OCI-LY1 (cell line): ENCODE data around the gene C11orf58.

Source experiments
- H2AFZ ChIP-seq: fragments of 200-600 bp; sonication (generic), shearing (Covaris generic); 2 replicates; pipeline ENCODE4 v1.6.0; 2014; ENCODE audit warnings: antibody characterized with exemption, mild to moderate bottlenecking, low read length
- H3F3A ChIP-seq: fragments of 200-600 bp; sonication (generic), shearing (Covaris generic); 2 replicates; pipeline ENCODE4 v1.6.0; 2014; ENCODE audit warnings: mild to moderate bottlenecking, antibody characterized with exemption, low read length, moderate library complexity; ENCODE audit not compliant: insufficient read depth
- H3K27ac ChIP-seq: fragments of 200-600 bp; sonication (generic); 2 replicates; pipeline ENCODE4 v1.5.1; 2014; ENCODE audit warnings: low read length, mixed run types, mild to moderate bottlenecking, low read depth; ENCODE audit not compliant: poor library complexity, severe bottlenecking
- H3K27me3 ChIP-seq: fragments of 200-600 bp; sonication (generic); 2 replicates; pipeline ENCODE4 v1.6.0; 2014; ENCODE audit warnings: antibody characterized with exemption, mild to moderate bottlenecking, low read length, moderate library complexity; ENCODE audit not compliant: insufficient read depth
- H3K36me3 ChIP-seq: fragments of 200-600 bp; sonication (generic); 2 replicates; pipeline ENCODE4 v1.6.1; 2014; ENCODE audit warnings: mild to moderate bottlenecking, antibody characterized with exemption, low read length, moderate library complexity, mixed read lengths; ENCODE audit not compliant: insufficient read depth
- H3K4me1 ChIP-seq: fragments of 200-600 bp; sonication (generic); 2 replicates; pipeline ENCODE4 v1.5.1; 2014; ENCODE audit warnings: mild to moderate bottlenecking, low read length, moderate library complexity; ENCODE audit not compliant: insufficient read depth, severe bottlenecking
- H3K4me2 ChIP-seq: fragments of 200-600 bp; sonication (generic), shearing (Covaris generic); 2 replicates; pipeline ENCODE4 v1.6.1; 2014; ENCODE audit warnings: low read length
- H3K4me3 ChIP-seq: fragments of 200-600 bp; sonication (generic); 2 replicates; pipeline ENCODE4 v1.5.1; 2014; ENCODE audit warnings: low read length, low read depth, mild to moderate bottlenecking, mixed read lengths; ENCODE audit not compliant: poor library complexity, severe bottlenecking
- H3K79me2 ChIP-seq: fragments of 200-600 bp; shearing (Covaris generic); 2 replicates; pipeline ENCODE4 v1.6.1; 2016; ENCODE audit warnings: mixed run types, low read length, mixed read lengths; ENCODE audit not compliant: insufficient read depth
- H3K9ac ChIP-seq: fragments of 200-600 bp; sonication (generic), shearing (Covaris generic); 2 replicates; pipeline ENCODE4 v1.6.1; 2014; ENCODE audit warnings: mild to moderate bottlenecking, low read length, mixed read lengths
- H3K9me2 ChIP-seq: fragments of 200-600 bp; sonication (generic), shearing (Covaris generic); 2 replicates; pipeline ENCODE4 v1.6.1; 2014; ENCODE audit warnings: low read depth, mild to moderate bottlenecking, low read length, mixed read lengths
- H3K9me3 ChIP-seq: fragments of 200-600 bp; shearing (Covaris generic); 2 replicates; pipeline ENCODE4 v1.6.1; 2014; ENCODE audit warnings: low read length, mixed read lengths
- H4K20me1 ChIP-seq: fragments of 200-600 bp; sonication (generic), shearing (Covaris generic); 2 replicates; pipeline ENCODE4 v1.6.0; 2016; ENCODE audit warnings: mild to moderate bottlenecking, low read length; ENCODE audit not compliant: insufficient read depth
- CTCF ChIP-seq: fragments of 200-600 bp; sonication (generic), shearing (Covaris generic); IDR thresholded peaks from 2 replicates; pipeline ENCODE4 v1.5.1; 2017; ENCODE audit warnings: mild to moderate bottlenecking, antibody characterized with exemption, low read length, moderate library complexity, mixed read lengths
- EZH2 ChIP-seq: fragments of 200-600 bp; sonication (generic), shearing (Covaris generic); IDR thresholded peaks from 2 replicates; pipeline ENCODE4 v1.8.0; 2017; ENCODE audit warnings: borderline replicate concordance, mixed run types, mild to moderate bottlenecking, antibody characterized with exemption, low read length, moderate library complexity, mixed read lengths

Gene C11orf58

DNA sequence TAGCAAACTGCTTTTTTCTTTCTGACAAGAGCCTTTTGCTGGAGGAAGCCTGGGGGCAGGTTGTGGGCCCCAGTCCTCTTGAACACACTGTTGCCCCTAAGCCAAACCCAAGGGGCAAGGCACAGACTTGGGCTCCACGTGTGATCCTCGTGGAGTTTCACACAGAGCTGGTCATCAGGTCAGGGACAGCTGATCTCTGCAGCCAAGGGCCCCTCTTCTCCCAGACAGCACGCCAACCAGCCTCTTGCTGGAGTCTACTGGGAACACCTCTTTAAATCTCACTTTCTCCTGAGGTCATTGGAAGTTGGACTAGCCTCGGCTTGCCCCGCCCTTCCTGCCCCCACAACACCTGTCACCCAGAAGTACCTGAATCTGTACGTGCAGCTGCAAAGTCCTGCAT lies 39.8 kb downstream of the C11orf58 start:
- H3K27me3 ChIP-seq = no peaks in the 10 kb centered on the region
- no peak overlapping the region for H3K9ac ChIP-seq
- H3K79me2 ChIP-seq = no peaks in the 10 kb centered on the region
- TF ChIP-seq EZH2 (no peak), CTCF (no peak)
- no peaks in the 10 kb centered on the region for H4K20me1 ChIP-seq
- H3K4me1 ChIP-seq = no peaks in the 10 kb centered on the region
- H3K4me2 ChIP-seq = no peak overlapping the region
- H3K27ac ChIP-seq = no peak overlapping the region
- H3K9me3 ChIP-seq = no peaks in the 10 kb centered on the region
- H3F3A ChIP-seq = no peaks in the 10 kb centered on the region
- H2AFZ ChIP-seq = no peak overlapping the region
- H3K4me3 ChIP-seq = no peak overlapping the region
- no peaks in the 10 kb centered on the region for H3K9me2 ChIP-seq
- no peaks in the 10 kb centered on the region for H3K36me3 ChIP-seq

GRCh38 chr11:16778876-16779275 lies 40.4 kb downstream of the C11orf58 start:
- no peak overlapping the region for H2AFZ ChIP-seq
- no peak overlapping the region for H3K4me2 ChIP-seq
- H3K79me2 ChIP-seq = no peaks in the 10 kb centered on the region
- H3K36me3 ChIP-seq = no peaks in the 10 kb centered on the region
- H3K4me3 ChIP-seq = no peak overlapping the region
- no peak overlapping the region for H3K27ac ChIP-seq
- no peaks in the 10 kb centered on the region for H3K27me3 ChIP-seq
- H3K4me1 ChIP-seq = no peaks in the 10 kb centered on the region
- no peaks in the 10 kb centered on the region for H3K9me3 ChIP-seq
- H4K20me1 ChIP-seq = no peaks in the 10 kb centered on the region
- no peak overlapping the region for H3K9ac ChIP-seq
- TF ChIP-seq CTCF (no peak), EZH2 (no peak)
- no peaks in the 10 kb centered on the region for H3K9me2 ChIP-seq
- H3F3A ChIP-seq = no peaks in the 10 kb centered on the region

- Histone ChIP-seq H3K9me3 (no peaks in the 10 kb centered on the region), H3F3A (no peaks in the 10 kb centered on the region), H3K4me3 (no peak overlapping the region), H3K79me2 (no peaks in the 10 kb centered on the region), H3K27me3 (no peaks in the 10 kb centered on the region), H3K27ac (no peak overlapping the region), H3K4me2 (no peak overlapping the region), H3K36me3 (no peaks in the 10 kb centered on the region), H4K20me1 (no peaks in the 10 kb centered on the region), H3K4me1 (no peaks in the 10 kb centered on the region), H2AFZ (no peak overlapping the region), H3K9ac (no peak overlapping the region), H3K9me2 (no peaks in the 10 kb centered on the region)
- no peak for TF ChIP-seq EZH2
- TF ChIP-seq CTCF = no peak
Observed at GRCh38 chr11:16779436-16779835, 41.0 kb downstream of the C11orf58 start.
